Gastrocnemius medialis (tissue), 4 donors: ENCODE data around the gene TRAK1.
A peak's percentile ranks its signal among the peaks of the same experiment; 100 is the strongest.

Source experiments
- POLR2A ChIP-seq, 2 donors: fragments of 450-650 bp; IDR thresholded peaks; one replicate each; pipeline ENCODE4 v1.6.1; 2017; ENCODE audit warnings: antibody characterized with exemption in 2 of 2, mild to moderate bottlenecking in 2 of 2, moderate library complexity in 2 of 2
- TF ChIP-seq, protein P1 (sequence below), 5 experiments: fragments of 450-650 bp in 3 of 5; fragments of 200-600 bp in 2 of 5; sonication (generic) in 2 of 5; IDR thresholded peaks in 4 of 5; conservative IDR thresholded peaks in 1 of 5; 1 replicate in 4 of 5; 2 replicates in 1 of 5; pipeline ENCODE4 v1.5.1; 2016 to 2019; ENCODE audit warnings: antibody characterized with exemption in 5 of 5, mild to moderate bottlenecking in 3 of 5, moderate library complexity in 3 of 5

- TF ChIP-seq, protein P1, sequence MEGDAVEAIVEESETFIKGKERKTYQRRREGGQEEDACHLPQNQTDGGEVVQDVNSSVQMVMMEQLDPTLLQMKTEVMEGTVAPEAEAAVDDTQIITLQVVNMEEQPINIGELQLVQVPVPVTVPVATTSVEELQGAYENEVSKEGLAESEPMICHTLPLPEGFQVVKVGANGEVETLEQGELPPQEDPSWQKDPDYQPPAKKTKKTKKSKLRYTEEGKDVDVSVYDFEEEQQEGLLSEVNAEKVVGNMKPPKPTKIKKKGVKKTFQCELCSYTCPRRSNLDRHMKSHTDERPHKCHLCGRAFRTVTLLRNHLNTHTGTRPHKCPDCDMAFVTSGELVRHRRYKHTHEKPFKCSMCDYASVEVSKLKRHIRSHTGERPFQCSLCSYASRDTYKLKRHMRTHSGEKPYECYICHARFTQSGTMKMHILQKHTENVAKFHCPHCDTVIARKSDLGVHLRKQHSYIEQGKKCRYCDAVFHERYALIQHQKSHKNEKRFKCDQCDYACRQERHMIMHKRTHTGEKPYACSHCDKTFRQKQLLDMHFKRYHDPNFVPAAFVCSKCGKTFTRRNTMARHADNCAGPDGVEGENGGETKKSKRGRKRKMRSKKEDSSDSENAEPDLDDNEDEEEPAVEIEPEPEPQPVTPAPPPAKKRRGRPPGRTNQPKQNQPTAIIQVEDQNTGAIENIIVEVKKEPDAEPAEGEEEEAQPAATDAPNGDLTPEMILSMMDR (IDR thresholded peaks at IDR 0.05 in 4 of 5, conservative IDR thresholded peaks at IDR 0.05 in 1 of 5) = peak in 1 of 5 experiments; percentile 14
- no peak for TF ChIP-seq POLR2A (IDR thresholded peaks at IDR 0.05)
These were observed 38.4 kb upstream of the TRAK1 start for GRCh38 chr3:42052484-42053351.
